ENCODE measurements around the gene NFKBIE.

GRCh38 chr6:44237021-44237812, 28.1 kb downstream of the NFKBIE start:
- TF ChIP-seq CTCF (IDR thresholded peaks at IDR 0.05) (no peak), EZH2 (IDR thresholded peaks at IDR 0.05; ENCODE audit: borderline replicate concordance, insufficient read depth, low read depth, low read length, poor library complexity, severe bottlenecking) (no peak)
